Measurements from ENCODE around the gene DERA.
"Not testable (repeated sequence)": the region's sequence is repeated elsewhere in the genome, so short reads cannot be mapped to it uniquely, and the experiment has no call there.

DERA gene

DNA sequence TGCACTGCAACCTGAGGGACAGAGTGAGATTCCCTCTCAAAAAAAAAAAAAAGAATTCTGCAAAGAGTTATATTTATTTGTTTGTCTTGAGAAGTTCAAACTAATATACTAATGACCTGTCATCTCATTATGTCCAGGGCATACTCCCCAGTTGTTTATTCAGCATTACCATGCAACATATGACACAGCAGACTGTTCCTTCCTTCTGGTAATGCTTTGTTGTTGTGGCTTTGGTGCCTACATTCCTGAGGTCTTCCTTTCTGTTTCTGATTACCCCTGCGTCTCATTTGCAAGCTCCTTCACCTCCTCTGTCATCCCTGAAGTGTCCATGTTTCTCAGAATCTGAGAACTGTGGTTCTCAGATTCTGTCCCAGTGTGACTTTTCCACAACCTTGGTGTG, 55.3 kb downstream of the DERA start:
- TF ChIP-seq ZNF274 (IDR thresholded peaks at IDR 0.05; ENCODE audit: low read depth, low read length), result no peak
- no peak overlapping the region for H3K4me3 ChIP-seq (ENCODE audit: low read length)

DNA sequence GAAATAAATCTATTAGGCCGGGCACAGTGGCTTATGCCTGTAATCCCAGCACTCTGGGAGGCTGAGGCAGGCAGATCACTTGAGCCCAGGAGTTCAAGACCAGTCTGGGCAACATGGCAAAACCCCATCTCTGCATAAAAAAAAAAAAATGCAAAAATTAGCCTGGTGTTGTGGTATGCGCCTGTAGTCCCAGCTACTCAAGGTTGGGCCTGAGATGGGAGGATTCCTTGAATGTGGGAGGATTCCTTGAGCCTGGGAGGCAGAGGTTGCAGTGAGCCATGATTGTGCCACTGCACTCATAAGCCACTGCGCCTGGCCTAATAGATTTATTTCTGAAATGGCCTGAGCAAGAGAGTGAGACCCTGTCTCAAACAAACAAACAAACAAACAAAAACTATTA, 55.9 kb downstream of the DERA start:
- H3K4me3 ChIP-seq (ENCODE audit: low read length), result not testable (repeated sequence)

DNA sequence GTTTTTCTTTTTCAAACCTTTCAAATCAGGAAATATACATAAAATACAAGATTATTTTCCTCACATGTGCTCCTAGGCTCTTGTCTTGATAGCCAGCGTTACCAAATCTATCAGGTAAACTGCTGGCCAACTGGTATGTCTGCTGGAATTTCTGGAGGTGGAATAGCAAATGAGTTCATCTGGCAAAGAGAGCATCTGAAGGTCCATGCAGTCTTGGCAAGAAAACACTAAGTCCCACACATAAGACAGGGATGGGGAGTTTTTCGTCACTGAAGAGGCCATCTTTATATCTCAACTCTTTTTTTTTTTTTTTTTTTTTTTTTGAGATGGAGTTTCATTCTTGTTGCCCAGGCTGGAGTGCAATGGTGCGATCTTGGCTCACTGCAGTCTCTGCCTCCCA, 60.1 kb downstream of the DERA start:
- no peak for TF ChIP-seq ZNF274 (IDR thresholded peaks at IDR 0.05; ENCODE audit: low read depth, low read length)
- no peak overlapping the region for H3K4me3 ChIP-seq (ENCODE audit: low read length)

DNA sequence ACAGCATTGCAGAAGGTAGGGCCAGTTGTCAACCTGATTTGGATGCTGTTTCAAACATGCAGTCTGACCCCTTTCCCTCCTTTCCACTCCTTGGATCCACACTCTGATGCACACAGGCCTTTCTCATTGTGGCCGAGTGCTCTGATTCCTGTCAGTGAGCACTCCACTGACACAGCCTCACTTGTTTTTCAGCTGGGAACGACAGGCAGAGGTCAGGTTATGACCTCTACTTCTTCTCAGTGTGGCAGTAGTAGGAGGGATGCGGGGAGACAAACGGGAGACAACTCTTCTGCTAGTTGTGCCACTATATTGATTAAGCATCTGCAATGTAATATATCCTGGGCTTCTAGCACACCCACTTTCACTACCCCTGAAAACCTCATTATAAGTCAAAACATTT, 61.8 kb downstream of the DERA start:
- TF ChIP-seq ZNF274 (IDR thresholded peaks at IDR 0.05; ENCODE audit: low read depth, low read length), result no peak
- no peak overlapping the region for H3K4me3 ChIP-seq (ENCODE audit: low read length)

DNA sequence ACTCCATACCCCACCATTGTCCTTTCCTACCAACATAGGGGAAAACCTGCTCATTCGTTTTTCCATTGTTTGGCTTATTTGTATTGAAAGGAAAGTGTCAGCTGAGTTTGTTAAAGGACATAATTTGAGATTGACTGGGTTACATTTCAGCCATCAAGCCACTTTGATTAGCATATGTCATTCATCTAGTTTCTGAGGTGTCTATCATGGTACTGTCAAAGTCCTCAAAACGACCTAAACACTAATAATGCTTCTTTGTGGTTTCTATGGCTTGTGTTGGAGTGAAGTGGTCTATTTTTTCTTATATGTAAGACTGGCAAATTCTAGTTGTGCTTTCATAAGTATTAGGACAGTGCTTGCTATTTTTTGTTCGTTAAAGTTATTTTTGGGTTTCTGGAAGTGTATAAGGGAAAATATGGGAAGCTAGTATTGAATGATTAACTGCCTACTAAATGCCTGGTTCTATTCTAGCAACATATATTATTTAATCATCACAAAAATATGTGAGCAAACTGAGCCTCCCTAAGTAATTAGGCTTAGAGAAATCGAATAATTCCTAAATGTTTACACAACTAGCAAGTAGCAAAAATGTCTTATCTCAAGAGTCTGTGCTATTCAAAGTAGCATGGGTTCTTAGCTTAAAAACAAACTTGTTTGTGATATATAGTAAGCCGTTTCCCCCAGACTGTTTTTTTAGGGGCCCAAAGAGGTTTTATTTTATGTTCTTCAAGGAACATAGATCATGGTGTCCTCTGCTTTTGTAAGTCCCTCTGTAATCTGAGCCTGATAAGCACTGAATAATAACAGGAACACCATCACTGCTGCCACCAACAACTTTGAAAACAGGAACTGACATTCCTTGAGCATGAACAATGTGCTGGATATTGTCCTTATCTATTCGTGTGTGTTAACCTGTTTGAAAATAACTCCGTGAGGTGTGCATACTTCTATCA, 67.1 kb downstream of the DERA start:
- no peak overlapping the region for H3K4me3 ChIP-seq (ENCODE audit: low read length)
- TF ChIP-seq ZNF274 (IDR thresholded peaks at IDR 0.05; ENCODE audit: low read depth, low read length), result no peak

DNA sequence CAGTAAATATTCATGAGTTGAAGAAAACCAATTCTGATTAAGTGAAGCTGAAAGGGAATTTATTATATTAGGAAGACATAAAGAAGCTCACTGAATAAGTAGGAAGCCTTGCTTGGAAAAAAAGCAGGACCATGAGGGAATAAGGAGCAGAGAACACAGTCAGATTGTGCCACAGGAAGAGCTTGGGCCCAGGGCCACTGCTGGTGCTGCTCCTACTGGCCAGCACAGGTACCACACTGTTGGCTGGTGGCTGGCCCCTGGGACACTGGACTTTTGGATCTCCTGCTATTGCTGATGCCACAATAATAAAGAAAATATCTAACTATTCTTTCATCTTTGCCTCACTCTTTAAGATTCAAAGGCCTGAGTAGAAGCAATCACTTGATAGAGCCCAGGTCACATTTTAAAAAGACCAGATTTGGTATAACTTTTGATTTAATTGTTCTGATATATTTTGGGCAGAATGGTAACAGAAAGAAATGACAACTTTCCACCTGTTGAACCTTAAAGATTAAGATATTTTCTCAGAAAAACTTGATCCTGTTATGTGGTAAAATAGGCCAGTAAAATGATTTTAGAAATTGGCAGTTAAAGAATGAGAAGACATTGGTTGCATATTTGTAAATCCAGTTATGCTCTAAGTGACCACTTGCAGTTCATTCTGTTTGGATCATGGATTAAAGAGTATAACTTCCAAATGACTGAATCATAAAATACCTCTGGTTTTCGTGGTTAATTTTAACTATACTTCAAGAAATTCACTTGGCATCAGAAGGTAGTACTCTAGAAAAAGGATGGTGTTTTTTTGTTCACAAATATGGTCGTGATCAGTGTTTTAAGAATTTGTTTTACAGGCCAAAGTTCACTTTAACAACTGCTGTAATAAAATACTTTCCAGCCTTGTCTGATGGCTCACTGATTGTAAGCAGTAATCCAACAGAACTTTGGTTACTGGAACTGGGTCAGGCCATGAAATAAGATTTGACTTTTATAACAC, 68.3 kb downstream of the DERA start:
- no peak for TF ChIP-seq ZNF274 (IDR thresholded peaks at IDR 0.05; ENCODE audit: low read depth, low read length)
- H3K4me3 ChIP-seq (ENCODE audit: low read length), result no peak overlapping the region

DNA sequence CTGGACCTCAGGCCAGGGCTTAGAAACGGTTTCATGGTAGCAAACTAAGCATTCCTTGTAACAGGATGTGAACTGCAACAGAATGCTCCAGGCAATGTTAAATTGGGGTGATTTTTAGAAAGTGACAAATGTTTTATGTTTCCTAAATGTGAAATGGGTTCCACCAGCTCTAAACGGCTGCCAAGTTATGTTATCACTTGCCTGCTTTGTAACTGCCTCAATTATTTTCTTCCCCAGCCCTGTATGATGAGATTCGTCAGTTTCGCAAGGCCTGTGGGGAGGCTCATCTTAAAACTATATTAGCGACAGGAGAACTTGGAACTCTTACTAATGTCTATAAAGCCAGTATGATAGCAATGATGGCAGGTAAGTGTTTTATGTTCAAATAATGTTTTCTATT, 70.9 kb downstream of the DERA start:
- TF ChIP-seq ZNF274 (IDR thresholded peaks at IDR 0.05; ENCODE audit: low read depth, low read length), result no peak

DNA sequence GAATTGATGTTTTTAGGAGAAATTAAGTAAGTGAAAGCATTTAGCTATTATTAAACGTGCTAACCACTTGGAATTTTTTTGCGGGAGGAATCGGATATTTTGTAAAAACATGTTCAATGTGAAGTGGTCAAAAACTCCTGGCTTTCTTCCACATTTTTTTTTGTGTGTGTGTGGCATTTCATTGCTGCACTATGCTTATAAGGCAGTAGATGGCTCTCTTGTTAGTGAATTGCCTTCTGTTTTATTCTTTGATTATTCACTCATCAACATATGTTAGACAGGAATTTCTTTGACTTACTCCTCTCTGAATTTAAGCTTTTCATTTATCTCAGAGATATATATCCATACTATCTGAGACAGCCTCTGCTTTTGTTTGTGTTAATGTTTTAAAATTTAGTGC, 71.3 kb downstream of the DERA start:
- no peak overlapping the region for H3K4me3 ChIP-seq (ENCODE audit: low read length)
- TF ChIP-seq ZNF274 (IDR thresholded peaks at IDR 0.05; ENCODE audit: low read depth, low read length), result no peak

More for the DNA sequence above, 70.9 kb downstream of the DERA start:
- no peak overlapping the region for H3K4me3 ChIP-seq (ENCODE audit: low read length)

DNA sequence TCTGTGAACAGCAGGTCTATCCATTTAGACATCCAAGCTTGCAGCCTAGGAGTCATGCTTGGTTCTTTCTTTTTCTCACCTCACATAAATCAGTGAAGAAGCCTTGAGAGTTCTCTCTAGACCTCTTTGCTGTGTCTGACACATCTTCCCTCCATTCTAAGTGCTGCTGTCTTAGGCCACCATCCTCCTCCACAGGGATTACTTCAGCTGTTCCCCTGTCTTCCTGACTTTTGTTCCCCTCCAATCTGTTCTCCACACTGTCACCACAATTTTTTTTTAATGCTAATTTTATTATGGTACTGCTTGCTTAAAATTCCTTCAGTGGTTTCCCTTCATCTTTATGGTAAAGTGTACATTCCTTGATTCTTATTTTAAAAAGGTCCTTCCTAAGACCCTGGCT, 71.8 kb downstream of the DERA start:
- no peak for TF ChIP-seq ZNF274 (IDR thresholded peaks at IDR 0.05; ENCODE audit: low read depth, low read length)
- H3K4me3 ChIP-seq (ENCODE audit: low read length), result no peak overlapping the region

DNA sequence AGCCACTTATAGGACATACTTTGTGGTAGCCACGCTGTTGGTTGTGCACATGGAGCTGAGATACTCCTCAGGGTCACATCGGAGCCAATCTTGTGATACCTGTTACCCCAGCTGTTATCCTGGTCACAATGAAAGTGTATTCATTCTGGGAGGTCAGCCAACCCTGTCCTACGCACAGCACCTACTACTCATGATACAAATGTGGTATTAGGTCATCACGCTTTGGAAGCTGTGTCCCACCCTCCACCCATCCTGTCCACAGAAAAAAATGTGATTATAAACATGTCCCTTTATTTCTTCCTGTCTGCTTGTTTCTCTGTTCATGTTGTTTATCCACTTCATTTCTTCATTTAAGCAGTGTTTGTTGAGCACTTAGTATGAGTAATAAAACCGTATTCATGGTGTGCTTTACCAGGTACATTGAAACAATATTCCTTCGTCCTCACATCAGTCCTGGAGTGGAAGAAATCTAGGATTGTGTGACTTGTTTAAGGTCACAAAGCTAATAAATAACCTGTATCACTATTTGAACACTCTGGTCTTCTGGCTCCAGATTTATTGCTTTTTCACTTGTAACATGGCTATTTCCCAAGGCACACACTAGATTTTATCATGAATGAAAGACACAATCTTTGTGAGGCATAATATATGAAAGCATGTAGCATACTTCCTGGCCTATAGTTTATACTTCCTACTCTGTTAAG, 73.1 kb downstream of the DERA start:
- no peak for TF ChIP-seq ZNF274 (IDR thresholded peaks at IDR 0.05; ENCODE audit: low read depth, low read length)
- H3K4me3 ChIP-seq (ENCODE audit: low read length), result no peak overlapping the region

DNA sequence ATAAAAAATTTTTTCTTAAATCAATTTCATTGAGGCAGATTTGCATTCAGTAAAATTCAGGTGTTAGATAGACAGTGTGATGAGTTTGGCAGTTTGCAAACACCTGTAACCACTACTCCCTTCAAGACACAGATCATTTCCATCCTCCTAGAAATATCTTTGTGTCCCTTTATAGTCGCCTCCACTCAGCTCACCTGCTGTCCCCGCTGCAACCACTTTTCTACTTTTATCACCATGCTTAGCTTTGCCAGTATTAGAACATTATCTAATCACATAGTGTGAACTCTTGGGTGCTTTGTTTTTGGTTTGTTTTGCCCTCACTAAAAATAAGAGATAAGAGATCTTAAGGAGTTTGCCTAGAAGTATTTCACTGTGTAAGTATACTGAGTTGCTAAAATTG, 73.8 kb downstream of the DERA start:
- H3K4me3 ChIP-seq (ENCODE audit: low read length), result no peak overlapping the region

DNA sequence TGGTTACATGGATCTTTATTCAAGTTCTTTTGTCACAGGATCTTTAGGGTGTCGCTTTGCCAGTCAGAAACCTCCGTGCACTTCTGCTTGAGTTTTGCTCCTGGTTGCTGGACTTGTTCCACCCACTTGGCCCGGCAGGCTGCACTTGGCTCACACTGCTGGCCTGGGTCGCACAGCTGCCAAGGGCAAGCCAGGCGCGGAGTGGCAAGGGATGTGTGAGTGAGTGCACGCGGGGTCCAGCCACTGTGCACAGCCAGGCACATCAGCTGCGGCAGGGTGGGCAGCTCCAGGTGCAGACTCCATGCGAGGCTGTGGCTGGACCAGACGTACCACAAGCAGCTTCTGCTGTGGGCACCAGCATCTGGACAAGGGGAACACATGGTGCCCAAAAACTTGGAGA, 76.6 kb downstream of the DERA start:
- no peak for TF ChIP-seq ZNF274 (IDR thresholded peaks at IDR 0.05; ENCODE audit: low read depth, low read length)
- H3K4me3 ChIP-seq (ENCODE audit: low read length), result no peak overlapping the region

More for the DNA sequence above, 73.8 kb downstream of the DERA start:
- no peak for TF ChIP-seq ZNF274 (IDR thresholded peaks at IDR 0.05; ENCODE audit: low read depth, low read length)

DNA sequence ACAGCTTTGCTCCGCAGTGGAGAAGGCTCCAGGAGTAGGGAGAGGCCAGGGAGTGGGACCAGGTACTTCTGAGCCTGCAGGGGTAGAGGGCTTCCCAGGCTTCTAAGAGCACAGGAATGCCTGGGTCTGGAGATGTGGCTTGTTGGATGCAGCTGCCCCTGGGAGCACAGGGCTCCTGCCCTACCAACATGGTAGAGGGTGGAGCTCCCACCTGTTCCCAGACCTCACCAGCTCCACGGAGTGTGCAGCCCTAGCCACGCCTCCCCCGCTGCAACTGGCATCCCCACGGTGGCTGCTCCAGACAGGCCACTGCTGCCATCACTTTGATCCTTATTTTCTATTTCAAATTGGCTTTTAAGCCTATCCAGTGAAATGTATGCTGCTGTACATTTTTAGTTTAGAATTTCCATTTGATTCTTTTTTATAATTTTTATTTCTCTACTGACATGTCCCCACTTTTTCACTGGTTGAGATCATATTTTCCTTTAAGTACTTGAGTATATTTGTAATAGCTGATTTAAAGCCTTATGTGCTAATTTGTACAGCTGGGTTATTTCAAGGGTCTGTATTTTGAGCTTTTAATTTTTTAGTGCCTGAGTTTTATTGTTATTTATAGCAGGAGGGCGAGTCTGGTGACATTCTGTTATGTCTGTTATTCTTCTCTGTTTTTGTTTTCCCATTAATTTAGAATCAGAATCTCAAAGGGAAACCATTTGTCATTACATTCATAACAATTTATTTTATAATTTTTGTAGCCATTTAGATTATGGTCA, 78.0 kb downstream of the DERA start:
- no peak for TF ChIP-seq ZNF274 (IDR thresholded peaks at IDR 0.05; ENCODE audit: low read depth, low read length)
- H3K4me3 ChIP-seq (ENCODE audit: low read length), result no peak overlapping the region
